Measurements from ENCODE around the gene SYNE4.

SYNE4 gene

DNA sequence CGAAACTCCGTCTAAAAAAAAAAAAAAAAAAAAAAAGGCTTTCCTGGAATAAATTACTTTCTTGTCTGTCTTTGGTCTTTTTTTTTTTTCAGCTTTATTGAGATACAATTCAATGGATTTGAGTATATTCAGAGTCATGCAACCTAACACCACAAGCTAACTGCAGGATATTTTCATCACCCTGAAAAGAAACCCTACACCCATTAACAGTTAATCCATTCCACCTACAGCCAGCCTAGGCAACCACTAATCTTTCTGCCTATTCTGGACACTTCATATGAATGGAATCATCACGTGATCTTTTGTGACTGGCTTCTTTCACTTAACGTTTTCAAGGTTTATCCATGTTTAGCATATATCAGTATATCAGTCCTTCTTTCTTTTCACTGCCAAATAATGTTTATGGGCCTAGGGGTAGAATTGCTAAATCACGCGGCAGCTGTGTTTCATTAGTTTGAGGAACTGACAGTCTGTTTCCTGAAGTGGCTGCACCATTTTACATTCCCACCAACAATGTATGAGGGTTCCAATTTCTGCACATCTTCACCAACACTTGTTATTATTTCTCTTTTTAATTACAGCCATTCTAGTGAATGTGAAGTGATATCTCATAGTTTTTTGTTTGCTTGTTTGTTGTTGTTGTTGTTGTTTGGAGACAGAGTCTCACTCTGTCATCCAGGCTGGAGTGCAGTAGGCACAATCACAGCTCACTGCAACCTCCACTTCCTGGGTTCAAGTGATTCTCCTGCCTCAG lies 52.6 kb downstream of the SYNE4 start:
- DNase-seq (ENCODE audit: low spot score) = no peak
